NK-92 (cell line): Measurements from ENCODE around the gene ATXN7L1.
"Not testable (repeated sequence)": the region's sequence is repeated elsewhere in the genome, so short reads cannot be mapped to it uniquely, and the experiment has no call there.

Experiments
- DNase-seq: peaks from one replicate; lab custom pipeline; 2025; ENCODE audit not compliant: unreplicated experiment; lab: John Stamatoyannopoulos, UW

Gene ATXN7L1

GRCh38 chr7:105623906-105624305, 252.5 kb downstream of the ATXN7L1 start:
- no peak for DNase-seq

GRCh38 chr7:105623378-105623777, 253.0 kb downstream of the ATXN7L1 start:
- no peak for DNase-seq

DNA sequence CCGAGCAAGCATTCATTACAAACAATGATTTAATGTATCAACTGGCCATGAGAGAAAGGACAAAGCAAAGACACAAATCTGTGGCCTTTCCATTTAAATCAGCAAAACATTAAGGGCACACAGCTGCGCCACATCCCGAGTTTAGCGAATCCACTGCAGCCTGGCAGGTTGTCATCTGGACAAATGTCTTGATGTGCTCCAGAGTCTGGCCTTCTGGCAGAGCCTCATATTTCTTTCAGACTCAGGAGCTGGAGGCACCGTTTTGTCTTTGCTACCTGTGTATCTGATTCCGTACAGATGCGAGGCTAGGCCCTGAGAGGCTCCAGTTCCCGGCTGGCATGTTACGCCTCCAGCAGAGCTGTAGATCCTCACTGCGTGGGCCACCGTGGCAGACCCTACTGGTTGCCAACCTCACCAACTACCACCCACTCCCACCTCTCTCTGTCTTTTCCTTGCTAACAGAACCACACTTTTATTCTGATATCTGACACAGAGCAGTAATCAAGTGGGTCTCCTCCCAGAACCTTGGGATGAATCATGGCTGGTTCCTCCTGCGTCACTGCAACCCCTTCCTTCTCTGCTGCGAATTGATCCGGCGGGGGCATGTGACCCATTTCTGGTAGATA, 254.2 kb downstream of the ATXN7L1 start:
- no peak for DNase-seq

DNA sequence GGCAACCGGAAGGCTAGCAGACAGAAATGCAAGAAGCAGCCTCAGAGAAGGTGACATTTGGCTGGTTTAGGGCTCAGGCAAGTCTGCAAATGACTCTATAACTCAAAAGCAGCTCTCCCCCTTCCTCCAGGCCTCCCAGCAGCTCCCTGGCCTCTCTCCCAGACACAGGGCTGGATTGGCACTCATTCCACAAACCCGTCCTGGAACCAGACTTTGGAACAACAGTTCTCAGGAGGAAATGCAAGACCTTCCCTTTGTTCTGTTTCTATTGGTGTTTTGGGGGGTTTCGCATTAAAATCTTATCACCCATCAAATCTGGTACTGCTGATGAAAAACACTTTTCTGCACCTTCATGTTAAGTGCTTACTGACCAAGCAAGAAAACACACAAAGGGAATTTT, 254.8 kb downstream of the ATXN7L1 start:
- no peak for DNase-seq

GRCh38 chr7:105621176-105621575, 255.2 kb downstream of the ATXN7L1 start:
- no peak for DNase-seq

GRCh38 chr7:105619590-105619989, 256.8 kb downstream of the ATXN7L1 start:
- DNase-seq: no peak

DNA sequence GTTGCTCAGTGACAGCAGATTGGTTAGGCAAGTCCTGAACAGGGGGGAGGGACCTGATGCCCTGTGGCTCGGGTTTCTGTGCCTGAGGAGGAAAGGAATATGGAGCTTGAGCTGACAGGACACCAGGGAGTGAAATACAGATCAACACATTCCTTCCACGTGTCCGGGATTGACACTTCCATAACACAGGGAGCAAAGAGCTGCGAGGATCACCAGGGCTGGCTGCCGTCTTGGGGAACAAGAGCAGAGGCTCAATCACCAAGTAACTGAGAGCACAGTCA, 258.4 kb downstream of the ATXN7L1 start:
- no peak for DNase-seq

GRCh38 chr7:105617280-105618015, 259.0 kb downstream of the ATXN7L1 start:
- DNase-seq: no peak

GRCh38 chr7:105614341-105614840, 262.0 kb downstream of the ATXN7L1 start:
- no peak for DNase-seq

DNA sequence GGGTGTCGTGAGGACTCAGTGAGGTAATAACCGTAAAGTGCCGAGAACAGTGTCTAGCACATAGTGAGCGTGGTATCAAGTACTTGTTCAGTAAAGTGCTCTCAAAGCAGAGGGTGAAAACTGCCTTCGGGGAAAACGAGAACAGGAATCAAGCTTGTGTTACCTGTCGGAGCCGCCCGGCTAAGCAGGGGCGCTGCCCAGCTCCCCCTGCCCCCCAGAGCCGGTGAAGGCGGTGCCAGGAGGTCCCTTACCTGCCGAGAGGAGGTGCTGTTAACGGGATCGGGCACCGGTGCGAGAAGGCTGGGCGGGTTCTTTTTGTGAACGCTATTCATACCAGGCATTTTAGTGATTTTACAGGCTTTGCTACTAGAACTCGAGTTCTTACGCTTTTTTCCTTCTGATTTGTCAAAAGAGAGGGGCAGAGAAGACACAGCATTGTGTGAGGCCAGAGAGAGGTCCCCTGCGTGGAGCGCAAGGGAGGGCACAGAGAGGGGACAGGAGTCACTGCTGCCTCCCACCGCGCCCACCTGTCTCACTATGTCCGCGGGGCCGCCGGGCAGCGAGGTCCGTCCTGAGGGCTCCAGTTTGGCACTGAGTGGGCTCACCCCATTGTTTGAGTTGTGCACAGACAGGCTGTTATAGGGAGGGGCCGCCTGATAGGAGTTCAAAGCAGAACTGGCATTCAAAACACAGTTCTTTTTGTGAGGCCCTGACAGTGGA, 262.6 kb downstream of the ATXN7L1 start:
- no peak for DNase-seq

GRCh38 chr7:105612806-105613205, 263.6 kb downstream of the ATXN7L1 start:
- DNase-seq: no peak

- DNase-seq: no peak
These were observed 264.3 kb downstream of the ATXN7L1 start for GRCh38 chr7:105611856-105612775.

- DNase-seq: no peak
These were observed 266.1 kb downstream of the ATXN7L1 start for GRCh38 chr7:105610165-105610930.

DNA sequence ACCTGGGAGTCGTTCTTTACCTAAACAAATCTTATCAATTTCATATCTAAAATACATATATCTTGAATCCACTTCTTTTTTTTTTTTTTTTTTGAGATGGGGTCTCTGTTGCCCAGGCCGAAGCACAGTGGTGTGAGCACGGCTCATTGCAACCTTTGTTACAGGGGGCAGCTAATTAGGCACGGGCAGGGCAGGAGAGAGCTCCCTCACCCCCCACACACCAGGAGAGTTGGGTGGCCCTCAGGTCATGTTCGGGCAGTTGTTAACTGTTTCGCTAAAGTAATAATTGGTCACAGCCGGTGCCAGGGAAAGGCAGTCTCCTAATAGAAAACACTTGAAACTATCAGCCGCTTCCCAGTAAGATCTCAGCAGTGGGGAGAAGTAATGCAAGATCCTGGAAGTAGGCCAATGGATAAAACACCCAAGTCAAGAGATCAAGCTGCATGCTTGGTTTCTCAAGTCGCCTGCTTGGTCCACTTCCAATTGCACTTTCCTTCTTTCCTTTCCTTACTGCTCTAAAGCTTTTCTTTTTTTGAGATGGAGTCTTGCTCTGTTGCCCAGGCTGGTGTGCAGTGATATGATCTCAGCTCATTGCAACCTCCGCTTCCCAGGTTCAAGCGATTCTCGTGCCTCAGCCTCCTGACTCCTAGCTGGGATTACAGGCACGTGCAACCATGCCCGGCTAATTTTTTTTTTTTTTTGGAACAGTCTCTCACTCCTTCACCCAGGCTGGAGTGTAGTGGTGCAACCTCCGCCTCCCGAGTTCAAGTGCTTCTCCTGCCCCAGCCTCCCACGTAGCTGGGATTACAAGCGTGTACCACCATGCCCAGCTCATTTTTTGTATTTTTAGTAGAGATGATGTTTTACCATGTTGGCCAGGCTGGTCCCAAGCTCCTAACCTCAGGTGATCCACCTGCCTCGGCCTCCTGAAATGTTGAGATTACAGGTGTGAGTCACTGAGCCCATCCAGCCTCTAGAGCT, 273.8 kb downstream of the ATXN7L1 start:
- DNase-seq: no peak

DNA sequence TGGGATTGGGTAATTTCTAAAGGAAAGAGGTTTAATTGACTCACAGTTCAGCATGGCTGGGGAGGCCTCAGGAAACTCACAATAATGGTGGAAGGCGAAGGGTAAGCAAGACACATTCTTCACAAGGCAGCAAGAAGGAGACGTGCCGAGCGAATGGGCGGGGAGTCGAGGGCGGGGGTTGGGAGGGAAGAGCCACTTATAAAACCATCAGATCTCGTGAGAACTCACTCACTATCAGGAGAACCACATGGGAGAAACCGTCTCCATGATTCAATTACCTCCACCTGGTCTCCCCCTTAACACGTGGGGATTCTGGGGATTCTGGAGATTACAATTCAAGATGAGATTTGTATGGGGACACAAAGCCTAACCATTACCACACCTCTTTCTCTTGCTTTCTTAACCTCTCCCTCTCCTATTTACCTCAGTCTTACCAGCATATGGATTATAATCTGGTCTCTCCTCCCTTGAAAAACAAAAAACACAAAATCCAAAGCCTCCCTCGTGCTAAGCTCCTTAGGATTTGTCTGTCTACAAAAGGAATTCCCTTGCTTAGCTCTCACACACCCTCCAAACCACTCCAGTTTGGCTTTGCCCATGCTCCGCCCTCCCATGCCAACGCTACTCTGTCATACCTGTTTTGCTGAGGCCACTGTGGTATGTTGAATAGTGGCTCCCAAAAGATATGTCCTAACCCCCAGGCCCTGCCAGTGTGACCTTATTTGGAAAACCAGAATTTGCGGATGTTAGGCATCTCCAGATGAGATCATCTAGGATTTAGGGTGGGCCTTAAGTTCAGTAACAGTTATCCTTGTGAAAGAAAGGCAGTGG, 275.5 kb downstream of the ATXN7L1 start:
- no peak for DNase-seq

DNA sequence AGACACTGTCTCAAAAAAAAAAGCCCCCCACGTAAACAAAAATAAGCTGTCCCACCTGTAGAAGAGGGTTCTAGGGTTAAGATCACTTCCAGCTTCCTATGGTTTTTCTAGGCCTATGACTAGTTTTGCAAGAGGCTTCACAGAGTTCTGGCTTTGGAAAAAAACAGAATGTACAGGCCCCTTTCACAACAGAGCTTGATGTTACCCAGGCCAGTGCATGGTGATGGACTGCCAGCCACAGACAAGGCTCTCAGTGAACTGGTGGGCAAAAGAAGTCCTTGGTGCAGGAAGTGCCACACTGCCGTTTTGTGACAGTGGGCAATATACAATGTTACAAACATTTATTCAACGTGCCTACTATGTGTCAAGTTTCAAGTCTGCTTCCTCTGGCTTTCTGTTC, 276.8 kb downstream of the ATXN7L1 start:
- no peak for DNase-seq

DNA sequence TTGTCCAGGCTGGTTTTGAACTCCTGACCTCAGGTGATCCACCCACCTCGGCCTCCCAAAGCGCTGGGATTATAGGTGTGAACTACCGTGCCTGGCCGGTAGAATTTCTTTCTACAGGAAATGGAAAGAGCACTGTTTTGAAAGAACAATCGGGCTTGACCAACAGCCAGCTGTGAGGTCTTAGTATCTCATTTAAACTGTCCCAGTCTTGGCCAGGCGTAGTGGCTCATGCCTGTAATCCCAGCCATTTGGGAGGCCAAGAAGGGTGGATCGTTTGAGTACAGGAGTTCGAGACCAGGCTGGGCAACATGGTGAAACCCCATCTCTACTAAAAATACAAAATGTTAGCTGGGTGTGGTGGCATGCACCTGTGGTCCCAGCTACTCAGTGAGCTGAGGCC, 277.3 kb downstream of the ATXN7L1 start:
- DNase-seq: not testable (repeated sequence)

DNA sequence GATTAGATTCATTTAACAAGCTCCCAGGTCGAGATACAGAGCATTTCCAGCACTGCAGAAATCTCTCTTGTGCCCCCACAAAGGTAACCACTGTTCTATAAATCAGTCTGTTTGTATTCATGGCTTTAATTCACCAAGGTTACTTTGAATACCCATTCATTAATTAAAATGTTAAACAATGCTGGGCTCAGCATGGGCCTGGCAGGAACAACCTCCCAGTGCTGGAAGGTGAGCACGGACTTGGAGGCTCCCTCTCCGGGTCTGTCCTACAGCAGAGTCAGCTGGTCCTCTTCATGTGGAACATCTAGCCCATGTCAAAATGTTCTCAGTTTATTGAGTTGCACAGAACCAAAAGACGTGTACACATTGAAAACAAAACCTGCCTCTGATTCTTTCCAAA, 279.5 kb downstream of the ATXN7L1 start:
- DNase-seq: no peak
